Neural progenitor cell (in vitro differentiated cells): ENCODE measurements around the gene PTRH2.

Experiments
- CTCF ChIP-seq: fragments of 200-600 bp; sonication (generic); IDR thresholded peaks from 2 replicates; pipeline ENCODE4 v1.5.1; 2017; ENCODE audit warnings: antibody characterized with exemption, mild to moderate bottlenecking
- EZH2 ChIP-seq: fragments of 200-600 bp; sonication (generic); IDR thresholded peaks from 2 replicates; pipeline ENCODE4 v1.6.1; 2017; ENCODE audit warnings: antibody characterized with exemption, mild to moderate bottlenecking, moderate library complexity

GRCh38 chr17:59733697-59734096, 26.5 kb upstream of the PTRH2 start:
- no peak for TF ChIP-seq CTCF
- no peak for TF ChIP-seq EZH2
